Caco-2 (cell line): ENCODE results near the gene IPPK. TPM values are rescaled to one million over a fixed set of nuclear protein-coding genes. Genes with fewer than 3 reads are reported as not detected.

Source experiments
- Bru-seq: library from RNA; stranded (reverse); fragments of 400-500 nt; gene quantifications from one replicate; lab custom pipeline; 2021; lab: Mats Ljungman, UMichigan
- BruChase-seq, 2 experiments: library from RNA; stranded (reverse); fragments of 400-500 nt; gene quantifications; one replicate each; lab custom pipeline; 2021; lab: Mats Ljungman, UMichigan
- BruUV-seq: library from RNA; stranded (reverse); fragments of 400-500 nt; replicated peaks from 2 replicates; lab custom pipeline; 2021; lab: Mats Ljungman, UMichigan
- CTCF ChIA-PET: fragments of 300-600 bp; sonication (Branson Sonifier 250); formaldehyde crosslinking; loops from one replicate; lab custom pipeline; 2022; ENCODE audit warnings: antibody characterized with exemption; lab: Charles Lee
- POLR2A ChIA-PET: fragments of 300-600 bp; sonication (Branson Sonifier 250); formaldehyde crosslinking; loops from one replicate; lab custom pipeline; 2022; ENCODE audit warnings: antibody characterized with exemption; lab: Charles Lee
- DNase-seq, 2 experiments: peaks; one replicate each; pipeline versions ENCODE4 v3.0.0 to v3.0.0-alpha.2; 2020 to 2022
- H3K27me3 ChIP-seq: replicated peaks from 2 replicates; pipeline ENCODE4 v1.6.0; 2011; ENCODE audit warnings: low read length; ENCODE audit not compliant: control insufficient read depth, insufficient read depth
- H3K36me3 ChIP-seq: 2 replicates; pipeline ENCODE4 v1.5.1; 2011; ENCODE audit warnings: low read length; ENCODE audit not compliant: control insufficient read depth, insufficient read depth
- H3K4me1 ChIP-seq: fragments of 250-450 bp; sonication (Bioruptor Pico); 2 replicates; pipeline ENCODE4 v1.5.1; 2020; ENCODE audit warnings: mild to moderate bottlenecking
- H3K4me3 ChIP-seq: 2 replicates; pipeline ENCODE4 v1.5.1; 2011; ENCODE audit warnings: low read depth, mild to moderate bottlenecking, control low read depth, low read length
- H3K9me3 ChIP-seq: fragments of 250-450 bp; sonication (Bioruptor Pico); 2 replicates; pipeline ENCODE4 v1.5.1; 2020; ENCODE audit warnings: mild to moderate bottlenecking, moderate library complexity
- H3K27ac Mint-ChIP-seq: one replicate; pipeline ENCODE4 v1.8.0; 2022; ENCODE audit warnings: mixed read lengths; ENCODE audit not compliant: unreplicated experiment
- H3K27me3 Mint-ChIP-seq: one replicate; pipeline ENCODE4 v1.8.0; 2022; ENCODE audit warnings: mixed read lengths; ENCODE audit not compliant: insufficient read depth, unreplicated experiment
- H3K36me3 Mint-ChIP-seq: one replicate; pipeline ENCODE4 v1.8.0; 2022; ENCODE audit warnings: mild to moderate bottlenecking, mixed read lengths; ENCODE audit not compliant: insufficient read depth, unreplicated experiment
- H3K4me1 Mint-ChIP-seq: one replicate; pipeline ENCODE4 v1.8.0; 2022; ENCODE audit warnings: low read depth, mixed read lengths; ENCODE audit not compliant: unreplicated experiment
- H3K4me3 Mint-ChIP-seq: one replicate; pipeline ENCODE4 v1.8.0; 2022; ENCODE audit warnings: mild to moderate bottlenecking, moderate library complexity, mixed read lengths; ENCODE audit not compliant: unreplicated experiment
- H3K9me3 Mint-ChIP-seq: one replicate; pipeline ENCODE4 v1.8.0; 2022; ENCODE audit warnings: mixed read lengths; ENCODE audit not compliant: unreplicated experiment
- CTCF ChIP-seq, 2 experiments: fragments of 200-600 bp in 1 of 2; IDR thresholded peaks; 1 replicate in 1 of 2; 2 replicates in 1 of 2; pipeline versions ENCODE4 v1.5.1 to v1.8.0; 2011 to 2022; ENCODE audit warnings: antibody characterized with exemption in 1 of 2, control low read depth in 1 of 2, inconsistent platforms in 1 of 2, low read depth in 1 of 2, low read length in 1 of 2, mild to moderate bottlenecking in 1 of 2, moderate library complexity in 1 of 2; ENCODE audit not compliant: insufficient read depth in 1 of 2, severe bottlenecking in 1 of 2, unreplicated experiment in 1 of 2
- intact Hi-C: fragments of 100-400 bp; cut with micrococcal nuclease; formaldehyde crosslinking; loops from one replicate; pipeline ENCODE4 v1.10.0; 2022; ENCODE audit not compliant: unreplicated experiment
- long read RNA-seq: library from polyadenylated mRNA; stranded (forward); transcript quantifications from one replicate; pipeline ENCODE4 v2.0.0, GENCODE V29; 2022
- total RNA-seq: library from RNA; stranded (reverse); gene quantifications from 2 replicates; pipeline ENCODE4 v1.2.3, GENCODE V29; 2022

IPPK gene
- 5.0 and 5.4 TPM in 2 replicates for total RNA-seq
- percentile 55 among the genes with signal in this experiment for Bru-seq, nascent RNA
- BruChase-seq, experiment 1, labeled RNA remaining after a 2-hour chase = percentile 60 among the genes with signal in this experiment
- percentile 54 among the genes with signal in this experiment for BruChase-seq, experiment 2, labeled RNA remaining after a 6-hour chase
- long read RNA-seq, full-length matches to known transcripts = 11 of 17 reads
- long read RNA-seq, partial matches to known transcripts = 1 of 17 reads
- long read RNA-seq, other reads (novel, unspliced or antisense) = 5 of 17 reads

- peaks cover 6% of the 10 kb centered on the region for H3K4me1 Mint-ChIP-seq
Measured at GRCh38 chr9:92669890-92670708, at the start of gene IPPK. Gene IPPK, minus strand, starts transcription at chr9:92670131. Its CDS starts 143 bp downstream, at chr9:92669988.

GRCh38 chr9:92719028-92719647 lies 49.2 kb upstream of the IPPK start:
- DNase-seq = no peak
- H3K4me3 ChIP-seq = no peak overlapping the region
- Mint-ChIP-seq H3K4me1 (no peaks in the 10 kb centered on the region), H3K27me3 (no peaks in the 10 kb centered on the region), H3K4me3 (no peak overlapping the region), H3K27ac (no peak overlapping the region), H3K9me3 (no peaks in the 10 kb centered on the region), H3K36me3 (no peaks in the 10 kb centered on the region)
- no peaks in the 10 kb centered on the region for H3K4me1 ChIP-seq
- H3K36me3 ChIP-seq = no peaks in the 10 kb centered on the region
- ChIA-PET CTCF (no interaction called here), POLR2A (no interaction called here)
- BruUV-seq = no TSS peak
- H3K9me3 ChIP-seq = no peaks in the 10 kb centered on the region
- no peak for TF ChIP-seq CTCF (IDR thresholded peaks at IDR 0.05; ENCODE audit: insufficient read depth in 1 of 2, low read depth in 1 of 2, low read length in 1 of 2, severe bottlenecking in 1 of 2, unreplicated experiment in 1 of 2)
- intact Hi-C loops = no loop called here
- H3K27me3 ChIP-seq = no peaks in the 10 kb centered on the region

More at GRCh38 chr9:92669890-92670708, at the start of gene IPPK:
- H3K36me3 ChIP-seq = no peaks in the 10 kb centered on the region
- no peak within 1 kb of the TSS for H3K27ac Mint-ChIP-seq
- H3K4me3 Mint-ChIP-seq = peak within 1 kb of the TSS; percentile 76
- no TSS peak for BruUV-seq
- H3K27me3 Mint-ChIP-seq = no peaks in the 10 kb centered on the region
- H3K9me3 ChIP-seq = no peaks in the 10 kb centered on the region
- no peaks in the 10 kb centered on the region for H3K36me3 Mint-ChIP-seq
- peak within 1 kb of the TSS; percentile 75 for H3K4me3 ChIP-seq
- H3K27me3 ChIP-seq = no peaks in the 10 kb centered on the region
- ChIA-PET CTCF (interaction anchor here (0.7 to 1.2 kb wide), 3 partner anchors 18 to 121 kb away, joined by 3 to 4 read pairs (median 3); no protein-coding TSS in a partner anchor), POLR2A (interaction anchor here (0.6 to 1.3 kb wide), 4 partner anchors 18 to 1246 kb away, joined by 3 to 6 read pairs (median 4); partner anchors contain the start of genes CENPP and NFIL3)
- peak; percentile 91 to 95 for DNase-seq
- TF ChIP-seq CTCF (IDR thresholded peaks at IDR 0.05; ENCODE audit: insufficient read depth in 1 of 2, low read depth in 1 of 2, low read length in 1 of 2, severe bottlenecking in 1 of 2, unreplicated experiment in 1 of 2) = no peak
- intact Hi-C loops = no loop called here
- 0 out of 2 replicates have a peak, but pooled peaks cover 6% of the 10 kb centered on the region for H3K4me1 ChIP-seq
- H3K9me3 Mint-ChIP-seq = no peaks in the 10 kb centered on the region
